HG03280 (cell line): ENCODE measurements around the gene SFTPB.

ENCODE experiments used
- ATAC-seq: cut with Tn5 transposase; IDR thresholded peaks from one replicate; pipeline ENCODE4 v1.9.1; 2021; ENCODE audit warnings: mild to moderate bottlenecking, moderate library complexity; ENCODE audit not compliant: unreplicated experiment

Gene SFTPB

DNA sequence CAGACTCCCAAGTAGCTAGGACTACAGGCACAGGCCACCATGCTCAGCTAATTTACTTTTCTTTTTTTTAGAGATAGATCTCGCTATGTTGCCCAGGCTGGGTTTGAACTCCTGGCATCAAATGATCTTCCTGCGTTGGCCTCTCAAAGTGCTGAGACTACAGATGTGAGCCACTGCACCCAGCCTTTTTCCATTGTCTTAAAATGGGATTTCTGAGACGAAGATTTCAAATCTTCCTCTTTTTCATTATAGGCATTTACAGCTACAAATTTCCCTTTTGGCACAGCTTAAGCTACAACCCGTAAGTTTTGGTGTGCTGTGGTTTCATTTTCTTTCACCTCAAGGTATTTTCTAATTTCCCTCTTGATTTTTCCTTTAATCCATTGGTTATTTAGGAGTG lies 34.8 kb upstream of the SFTPB start:
- no peak for ATAC-seq

DNA sequence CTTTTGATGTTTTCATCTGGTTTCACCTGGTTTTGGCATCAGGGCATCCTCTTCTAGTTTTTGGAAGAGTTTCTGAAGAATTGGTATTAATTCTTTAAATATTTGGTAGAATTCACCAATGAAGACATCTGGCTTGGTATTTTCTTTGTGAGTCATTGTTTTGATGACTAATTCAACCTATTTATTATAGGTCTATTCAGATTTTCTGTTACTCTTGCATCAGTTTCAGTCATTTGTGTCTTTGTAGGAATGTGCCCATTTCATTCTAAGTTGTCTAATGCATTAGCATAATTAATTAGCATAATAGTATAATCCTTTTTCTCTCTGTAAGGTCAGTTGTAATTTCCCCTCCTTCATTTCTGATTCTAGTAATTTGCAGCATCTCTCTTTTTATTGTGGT lies 34.2 kb upstream of the SFTPB start:
- ATAC-seq: no peak

DNA sequence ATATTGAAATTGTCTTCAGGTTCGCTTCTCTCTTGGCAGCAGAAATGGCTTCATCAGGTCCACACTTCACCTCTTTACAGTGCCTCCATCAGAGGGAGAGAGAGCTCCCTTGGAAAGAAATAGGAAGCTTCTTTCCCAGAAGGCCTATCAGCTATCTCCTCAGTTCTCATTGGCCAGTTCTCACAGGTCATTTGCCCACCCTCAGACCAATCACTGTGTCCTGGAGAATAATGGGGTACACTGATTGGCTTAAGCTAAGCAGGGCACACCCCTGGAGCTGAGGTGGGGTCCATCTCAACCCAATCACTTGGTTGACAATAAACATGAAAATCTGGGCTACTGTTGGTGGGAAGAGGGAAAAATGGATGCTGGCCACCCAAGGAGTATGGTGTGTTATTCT lies 31.3 kb upstream of the SFTPB start:
- ATAC-seq: no peak

DNA sequence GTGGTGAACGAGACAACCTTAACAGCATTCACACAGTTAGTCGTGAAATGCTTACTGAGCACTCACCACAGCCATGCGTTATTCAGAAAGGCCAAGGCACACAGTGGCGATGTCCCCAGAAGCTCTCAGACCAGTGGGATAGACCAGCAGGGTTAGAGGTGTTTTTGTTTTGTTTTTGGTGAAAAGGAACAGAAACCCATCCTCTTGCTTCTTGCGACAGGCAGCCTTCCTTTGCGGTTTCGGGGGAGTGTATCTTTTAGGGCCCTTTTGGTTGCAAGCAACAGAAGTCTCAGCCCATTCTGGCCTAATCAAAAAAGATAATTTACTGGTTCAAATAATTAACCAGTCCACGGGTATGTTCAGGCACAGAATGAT lies 30.9 kb upstream of the SFTPB start:
- no peak for ATAC-seq

DNA sequence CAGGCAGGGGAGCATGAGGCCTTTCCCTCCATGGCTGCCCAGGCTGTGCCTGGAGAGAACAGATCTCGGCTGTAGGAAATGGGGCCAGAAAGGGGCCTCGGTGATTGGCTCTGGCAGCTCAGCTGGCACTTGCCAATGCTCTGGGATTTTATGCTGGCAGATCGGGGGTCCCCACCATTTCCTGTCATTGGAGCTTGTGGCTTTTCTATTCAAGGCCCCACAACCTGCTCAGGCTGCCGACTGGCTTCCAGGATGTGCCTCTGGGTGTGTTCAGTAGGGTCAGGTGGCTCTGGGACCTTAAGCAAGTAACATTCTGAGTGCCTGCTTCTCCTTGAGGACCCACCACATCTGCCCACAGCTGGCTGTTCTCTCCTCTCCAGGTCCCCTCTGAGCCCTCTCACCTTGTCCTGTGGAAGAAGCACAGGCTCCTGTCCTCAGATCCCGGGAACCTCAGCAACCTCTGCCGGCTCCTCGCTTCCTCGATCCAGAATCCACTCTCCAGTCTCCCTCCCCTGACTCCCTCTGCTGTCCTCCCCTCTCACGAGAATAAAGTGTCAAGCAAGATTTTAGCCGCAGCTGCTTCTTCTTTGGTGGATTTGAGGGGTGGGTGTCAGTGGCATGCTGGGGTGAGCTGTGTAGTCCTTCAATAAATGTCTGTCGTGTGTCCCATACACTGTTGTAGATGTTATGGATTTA lies 30.3 kb upstream of the SFTPB start:
- ATAC-seq: no peak

DNA sequence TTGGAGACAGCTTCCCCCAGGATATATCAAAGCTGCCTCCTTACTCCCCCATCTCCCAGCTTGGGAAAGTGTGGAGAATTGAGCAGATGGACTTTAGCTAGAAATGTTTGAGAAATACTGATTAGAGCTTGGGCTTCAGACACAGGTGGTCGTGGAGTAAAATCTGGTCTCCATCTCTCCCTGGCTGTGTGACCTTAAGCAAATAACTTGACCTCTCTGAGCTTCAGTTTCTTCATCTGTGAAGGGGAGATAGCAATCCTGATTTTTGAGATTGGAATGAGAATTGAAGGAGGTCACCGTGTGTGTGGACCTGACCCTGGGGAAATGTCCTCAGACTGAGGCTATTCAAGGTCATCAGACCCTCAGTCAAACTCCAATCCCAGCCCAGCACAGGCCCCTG lies 29.7 kb upstream of the SFTPB start:
- no peak for ATAC-seq

DNA sequence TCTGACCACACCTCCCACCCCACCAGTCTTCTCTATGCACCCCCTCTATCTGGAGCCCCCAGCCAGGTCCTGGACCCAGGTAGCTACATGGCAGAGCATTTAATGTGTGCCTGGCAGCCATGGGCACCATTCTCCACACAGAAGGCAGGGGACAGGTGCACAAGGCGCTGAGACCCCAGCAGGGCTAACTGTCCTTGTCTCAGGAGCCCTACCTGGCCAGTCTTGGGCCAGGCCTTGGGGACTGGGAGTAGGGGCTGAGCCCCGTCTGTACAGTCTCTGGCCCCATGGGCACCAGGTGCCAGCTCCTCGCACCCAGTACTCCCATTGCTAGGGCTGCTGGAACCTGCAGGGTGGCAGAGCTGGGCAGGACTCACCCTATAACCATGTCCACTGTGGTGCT lies 29.1 kb upstream of the SFTPB start:
- no peak for ATAC-seq

DNA sequence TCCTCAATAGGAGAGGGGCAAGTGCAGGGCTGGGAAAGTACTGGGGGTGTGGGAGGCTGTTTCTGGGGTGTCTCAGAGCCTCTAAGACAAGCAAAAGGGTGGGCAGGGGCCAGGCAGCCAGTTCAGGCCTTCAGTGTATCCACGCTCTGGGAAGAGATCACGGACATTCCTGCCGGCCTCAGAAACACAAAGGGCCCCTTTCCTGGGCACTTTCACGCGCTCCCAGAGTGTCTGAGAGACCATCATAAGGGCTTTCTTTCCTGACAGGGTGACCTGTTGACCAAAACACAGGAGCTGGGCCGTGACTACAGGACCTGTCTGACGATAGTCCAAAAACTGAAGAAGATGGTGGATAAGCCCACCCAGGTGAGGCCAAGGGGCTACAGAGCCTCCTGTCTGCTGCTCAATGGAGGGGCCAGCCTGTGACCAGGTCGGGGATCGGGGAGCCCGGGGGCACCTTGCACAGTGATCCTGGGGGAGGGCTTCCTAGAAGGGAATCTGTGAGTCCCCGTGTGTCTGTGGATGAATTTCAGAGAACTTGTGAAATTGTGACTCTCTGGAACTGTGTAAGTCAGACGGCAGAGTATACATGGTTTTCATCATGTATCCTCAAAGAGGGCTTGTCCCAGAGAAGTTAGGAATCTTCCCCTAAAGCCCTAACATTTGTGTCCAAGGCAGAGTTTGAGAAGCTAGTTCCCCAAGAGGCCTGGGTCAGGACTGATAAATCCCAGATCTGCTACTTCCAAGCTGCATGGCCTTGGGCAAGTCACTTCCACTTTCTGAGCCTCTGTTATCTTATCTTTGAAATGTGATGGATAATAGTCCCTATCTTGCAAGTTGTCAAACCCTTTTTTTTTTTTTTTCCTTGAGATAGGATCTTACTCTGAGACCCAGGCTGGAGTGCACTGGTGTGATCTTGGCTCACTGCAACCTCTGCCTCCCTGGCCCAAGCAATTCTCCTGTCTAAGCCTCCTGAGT lies 28.0 kb upstream of the SFTPB start:
- no peak for ATAC-seq

DNA sequence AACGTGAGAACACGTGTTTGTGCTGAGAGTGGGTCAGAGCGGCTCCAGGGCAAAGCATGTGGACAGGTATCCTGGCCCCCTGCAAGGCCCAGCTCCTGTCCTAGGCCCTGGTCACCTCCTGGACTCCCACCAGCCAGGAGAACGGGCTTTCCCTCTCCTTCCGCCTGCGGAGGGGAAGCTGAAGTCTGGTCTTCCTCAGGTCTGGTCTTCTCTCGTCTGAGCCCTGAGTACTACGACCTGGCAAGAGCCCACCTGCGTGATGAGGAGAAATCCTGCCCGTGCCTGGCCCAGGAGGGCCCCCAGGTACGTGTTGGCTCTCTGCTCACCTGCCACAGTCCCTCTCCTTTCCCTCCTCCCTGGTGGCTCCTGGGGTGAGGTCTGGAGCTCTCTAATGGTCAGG lies 27.1 kb upstream of the SFTPB start:
- no peak for ATAC-seq

DNA sequence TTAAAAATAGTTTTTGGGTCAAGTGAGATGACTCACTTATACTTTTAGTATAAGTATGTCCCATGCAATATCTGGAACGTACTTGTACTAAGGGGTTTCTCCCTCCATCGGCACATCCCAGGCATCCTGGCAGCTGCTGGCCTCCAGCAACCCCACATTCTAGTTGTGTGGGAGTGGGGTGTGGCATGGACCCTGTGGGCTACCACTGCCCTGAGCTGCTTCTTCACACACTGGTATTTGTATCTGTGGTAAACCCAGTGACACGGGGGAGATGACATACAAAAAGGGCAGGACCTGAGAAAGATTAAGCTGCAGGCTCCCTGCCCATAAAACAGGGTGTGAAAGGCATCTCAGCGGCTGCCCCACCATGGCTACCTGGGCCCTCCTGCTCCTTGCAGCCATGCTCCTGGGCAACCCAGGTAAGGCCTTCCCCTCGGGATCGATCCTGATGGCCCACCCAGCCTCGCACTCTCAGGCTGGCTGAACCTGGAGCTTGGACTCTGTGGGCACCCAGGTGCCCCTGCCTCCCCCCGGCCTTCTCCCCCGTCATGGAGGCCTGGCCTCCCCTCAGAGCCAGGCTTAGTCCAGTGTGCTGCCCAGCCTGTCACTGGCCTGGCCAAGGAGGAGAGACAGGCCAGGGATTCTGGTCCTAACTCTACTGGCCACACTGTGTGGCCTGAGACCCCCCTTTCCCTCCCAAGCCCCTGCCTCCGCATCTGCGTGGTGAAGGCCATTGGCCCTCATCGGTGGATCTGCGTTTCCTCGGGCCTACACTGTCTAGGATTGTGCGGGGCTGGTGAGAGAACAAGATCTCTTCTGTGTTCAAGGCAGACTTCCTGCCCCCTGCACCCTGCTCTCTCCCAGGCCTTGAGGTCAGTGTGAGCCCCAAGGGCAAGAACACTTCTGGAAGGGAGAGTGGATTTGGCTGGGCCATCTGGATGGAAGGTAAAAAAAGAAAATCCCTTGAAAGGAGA lies 26.3 kb upstream of the SFTPB start, which contains the start of gene GNLY:
GNLY (plus strand) TSS at position 307 of the 974 bp plus-strand sequence; CDS start at position 368, 61 bp downstream.
- no peak for ATAC-seq

DNA sequence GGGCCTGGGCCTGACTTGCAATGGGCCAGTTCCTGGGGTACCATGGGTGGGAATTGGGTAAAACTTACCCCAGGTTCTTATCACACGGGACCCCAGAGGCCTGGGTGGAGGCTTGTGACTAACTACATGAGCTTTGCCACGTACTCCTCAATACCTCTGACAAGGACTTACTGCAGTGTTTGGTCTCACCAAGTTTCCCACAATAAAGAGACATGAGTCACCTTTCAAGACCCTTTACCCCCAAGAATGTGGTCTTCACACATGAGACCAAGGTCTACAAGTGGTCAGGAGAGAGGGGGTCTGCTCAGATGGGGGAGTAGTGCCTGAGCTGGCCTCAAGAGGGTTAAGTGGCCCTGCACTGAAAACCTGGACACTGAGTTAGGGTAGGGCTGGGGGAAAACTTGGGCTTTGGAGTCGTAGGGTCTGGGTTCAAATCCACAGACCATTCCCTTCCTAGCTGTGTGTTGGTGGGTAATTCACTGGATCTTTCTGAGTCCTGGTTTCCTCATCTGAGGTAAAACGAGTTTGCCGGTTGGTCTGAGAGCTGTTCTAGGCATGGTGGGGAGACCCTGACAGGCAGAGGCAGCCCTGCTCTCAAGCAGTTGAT lies 24.1 kb upstream of the SFTPB start:
- ATAC-seq: no peak

DNA sequence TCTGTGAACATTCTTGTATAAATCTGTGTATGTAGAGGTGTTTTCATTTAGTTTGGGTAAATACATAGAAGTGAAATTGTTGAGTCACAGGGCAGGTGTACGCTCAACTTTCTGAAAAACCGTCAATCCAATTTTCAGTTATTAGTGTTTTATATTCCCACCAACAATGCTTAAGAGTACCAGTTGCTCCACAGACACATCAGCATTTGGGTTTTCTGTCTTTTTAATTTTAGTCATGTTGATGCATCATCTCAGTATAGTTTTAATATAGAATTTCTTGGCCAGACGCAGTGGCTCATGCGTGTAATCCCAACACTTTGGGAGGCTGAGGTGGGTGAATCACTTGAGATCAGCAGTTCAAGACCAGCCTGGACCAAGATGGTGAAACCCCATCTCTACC lies 22.9 kb upstream of the SFTPB start:
- no peak for ATAC-seq

DNA sequence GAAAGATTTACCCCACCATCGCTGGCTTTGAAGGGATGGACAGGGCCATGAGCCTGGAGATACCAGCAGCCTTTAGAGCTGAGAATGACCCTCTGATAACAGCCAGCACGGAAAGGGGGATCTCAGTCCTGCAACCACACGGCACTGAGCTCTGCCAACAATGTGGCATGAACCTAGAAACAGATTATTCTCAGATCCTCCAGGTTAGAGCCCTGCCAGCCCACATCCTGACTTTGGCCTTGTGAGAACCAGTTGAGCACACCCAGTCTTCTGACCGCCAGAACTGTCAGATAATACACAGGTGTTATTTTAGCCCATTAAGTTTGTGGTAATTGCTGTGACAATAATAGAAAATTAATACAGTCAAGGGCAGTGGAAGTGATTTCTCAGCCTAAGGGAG lies 16.8 kb upstream of the SFTPB start:
- no peak for ATAC-seq

DNA sequence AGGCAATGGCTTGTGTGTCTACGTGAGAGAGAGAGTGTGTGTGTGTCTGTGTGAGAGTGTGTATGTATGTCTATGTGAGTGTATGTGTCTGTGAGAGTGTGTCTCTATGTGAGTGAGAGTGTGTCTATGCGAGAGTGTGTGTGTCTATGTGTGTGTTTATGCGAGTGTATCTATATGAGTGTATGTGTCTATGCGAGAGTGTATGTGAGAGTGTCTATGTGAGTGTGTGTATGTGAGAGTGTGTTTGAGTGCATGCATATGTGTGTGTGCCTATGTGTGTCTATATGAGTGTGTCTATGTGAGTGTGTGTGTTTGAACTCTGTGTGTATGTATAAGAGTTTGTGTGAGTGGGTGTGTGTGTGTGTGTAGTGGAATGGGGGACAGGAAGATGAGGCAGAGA lies 16.4 kb upstream of the SFTPB start:
- no peak for ATAC-seq

DNA sequence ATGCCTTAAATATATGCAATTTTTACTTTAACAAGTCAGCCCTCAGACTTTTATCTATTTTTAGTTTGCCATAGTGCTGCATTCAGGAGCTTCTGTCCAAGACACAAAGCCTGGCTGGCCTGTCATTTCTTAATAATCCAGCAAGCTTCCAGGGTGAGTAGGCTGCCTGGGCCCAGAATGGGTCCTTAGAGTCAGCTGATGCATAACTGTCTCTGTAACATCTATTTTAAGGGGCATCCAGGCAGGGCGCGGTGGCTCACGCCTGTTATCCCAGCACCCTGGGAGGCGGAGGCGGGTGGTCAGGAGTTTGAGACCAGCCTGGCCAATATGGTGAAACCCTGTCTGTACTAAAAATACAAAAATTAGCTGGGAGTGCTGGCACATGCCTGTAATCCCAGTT lies 14.4 kb upstream of the SFTPB start:
- ATAC-seq: no peak

DNA sequence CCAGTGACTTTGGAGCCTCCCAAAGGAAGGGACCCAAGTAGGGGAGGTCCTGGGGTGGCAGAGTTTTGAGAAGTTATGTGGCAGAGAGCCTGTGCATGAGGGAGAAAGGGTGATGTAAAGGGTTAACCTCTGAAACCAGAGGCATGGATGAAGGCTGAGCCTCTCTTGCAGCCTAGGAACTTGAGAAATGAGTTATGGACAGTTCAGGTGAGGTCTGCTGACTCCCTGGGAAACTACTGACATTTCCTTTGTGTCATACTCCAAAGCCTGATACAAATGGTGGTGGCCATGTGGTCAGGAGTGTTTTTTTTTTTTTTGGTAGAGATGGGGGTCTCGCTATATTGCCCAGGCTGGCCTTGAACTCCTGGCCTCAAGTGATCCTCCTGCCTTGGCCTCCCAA lies 13.8 kb upstream of the SFTPB start:
- no peak for ATAC-seq

DNA sequence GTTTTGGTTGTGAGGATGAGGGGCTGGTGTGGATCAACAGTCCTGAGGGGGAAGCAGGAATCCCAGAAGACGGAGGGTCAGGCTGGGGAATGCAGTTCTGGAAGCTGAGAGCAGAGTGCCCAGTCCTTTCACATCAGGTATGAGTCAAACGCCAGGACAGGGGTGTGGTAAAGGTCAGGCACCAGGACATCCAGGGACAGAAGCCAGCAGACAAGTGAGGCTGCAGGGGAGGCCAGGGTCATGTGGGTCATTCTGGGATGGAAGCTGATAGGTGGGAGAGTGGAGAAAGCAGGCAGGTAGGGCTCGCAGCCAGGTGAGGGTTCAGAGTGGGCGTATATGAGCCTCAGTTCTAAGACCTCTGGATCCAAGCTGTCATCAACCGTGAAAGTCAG lies 13.4 kb upstream of the SFTPB start:
- ATAC-seq: no peak

DNA sequence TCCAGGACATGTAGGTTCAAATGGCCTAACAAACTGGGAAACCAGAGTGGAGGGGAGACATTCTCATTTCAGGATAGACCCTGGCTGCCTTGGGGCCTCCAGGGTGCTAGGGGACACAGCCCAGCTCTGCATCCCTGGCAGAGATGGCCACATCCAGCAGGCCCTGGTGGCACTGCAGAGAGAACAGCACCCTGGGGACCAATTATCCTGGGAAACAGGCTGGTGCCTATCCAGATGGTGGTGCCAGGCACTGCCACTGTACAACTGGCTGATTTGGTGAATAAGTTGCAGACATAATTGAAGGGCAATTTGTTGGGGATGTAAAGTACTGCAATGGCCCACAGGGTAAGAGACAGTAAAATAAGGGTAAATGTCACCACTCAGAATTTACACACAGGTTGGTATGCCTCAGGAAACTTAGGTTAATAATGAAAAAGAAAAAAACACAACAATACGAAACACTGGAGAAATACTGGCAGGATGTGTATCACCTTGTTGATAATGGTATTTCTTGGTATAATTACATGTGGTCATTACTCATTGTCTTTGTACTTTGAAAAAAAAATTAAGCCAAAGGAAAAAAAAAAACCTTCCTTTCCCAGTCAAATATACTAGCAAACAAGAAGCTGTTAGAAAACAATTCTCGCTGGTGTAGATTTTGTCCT lies 12.8 kb upstream of the SFTPB start:
- no peak for ATAC-seq

DNA sequence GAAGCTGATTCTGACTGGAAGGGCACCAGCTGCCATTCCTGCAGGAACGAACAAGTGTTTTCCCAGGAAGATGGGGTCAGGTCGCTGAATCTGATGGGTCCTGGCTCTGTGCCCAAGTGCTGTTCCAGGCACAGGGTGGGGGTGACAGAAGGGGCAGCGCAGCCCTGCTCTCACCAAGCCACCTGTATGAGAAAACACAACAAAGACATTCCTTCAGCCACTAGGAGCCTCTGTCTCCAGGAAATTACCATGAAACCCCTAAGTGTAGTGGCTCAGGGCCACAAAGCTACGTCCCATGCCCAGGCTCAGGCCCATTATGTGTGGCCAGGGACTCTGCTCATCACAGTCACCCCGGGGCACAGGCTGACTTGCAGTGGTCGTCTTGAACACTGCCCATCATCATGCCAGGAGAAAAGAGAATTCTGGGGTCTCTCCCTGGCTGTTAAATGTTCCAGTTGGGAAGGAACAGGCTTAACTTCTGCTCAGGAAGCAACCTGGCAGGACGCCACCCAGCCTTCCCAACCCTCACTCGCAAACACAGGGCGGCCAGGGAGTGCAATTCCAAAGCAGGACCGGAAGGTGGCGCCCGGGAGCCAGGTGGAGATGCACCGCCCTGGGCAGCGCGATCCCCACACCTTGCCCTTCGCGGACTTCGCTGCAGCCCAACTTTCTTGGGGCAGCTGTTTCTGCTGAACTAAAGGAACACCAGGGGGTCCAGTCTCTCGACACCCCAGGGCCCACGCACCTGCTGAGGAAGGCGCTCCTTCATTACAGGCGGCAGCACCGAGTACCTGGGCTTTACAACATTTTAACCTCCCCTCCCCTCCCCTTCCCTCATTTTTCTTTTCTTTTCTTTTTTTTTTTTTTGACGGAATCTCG lies 11.0 kb upstream of the SFTPB start:
- peak; percentile 87 for ATAC-seq
